Activated CD8-positive, alpha-beta memory T cell treated with anti-CD3 and anti-CD28 coated beads, Interleukin-2, amount 50 U/mL, for 1 hour (primary cell): ENCODE data around the gene CNTN4.
"Not testable (repeated sequence)": the region's sequence is repeated elsewhere in the genome, so short reads cannot be mapped to it uniquely, and the experiment has no call there.

ENCODE experiments used
- DNase-seq: peaks from one replicate; pipeline ENCODE4 v3.0.0-alpha.2; 2020; ENCODE audit errors: extremely low read depth

Gene CNTN4

GRCh38 chr3:2098398-2099027 lies at the start of gene CNTN4:
TSS of gene CNTN4 (plus strand) at chr3:2098866.
- DNase-seq, result no peak

- DNase-seq, result no peak
Measured at GRCh38 chr3:2061360-2061759, 37.3 kb upstream of the CNTN4 start.

GRCh38 chr3:2071531-2071930 lies 27.1 kb upstream of the CNTN4 start:
- DNase-seq, result no peak

GRCh38 chr3:2078821-2079220 lies 19.8 kb upstream of the CNTN4 start:
- no peak for DNase-seq

- no peak for DNase-seq
Measured at GRCh38 chr3:2082871-2083480, 15.7 kb upstream of the CNTN4 start.

GRCh38 chr3:2083558-2083957 lies 15.1 kb upstream of the CNTN4 start:
- DNase-seq, result not testable (repeated sequence)

GRCh38 chr3:2090095-2090911 lies 8.4 kb upstream of the CNTN4 start:
- DNase-seq, result no peak

- DNase-seq, result no peak
Measured at GRCh38 chr3:2092758-2093157, 5.9 kb upstream of the CNTN4 start.

- DNase-seq, result no peak
Measured at GRCh38 chr3:2094941-2095340, 3.7 kb upstream of the CNTN4 start.

GRCh38 chr3:2096216-2096615 lies 2.5 kb upstream of the CNTN4 start:
- DNase-seq, result no peak

- DNase-seq, result no peak
Measured at GRCh38 chr3:2097641-2098191, 950 bp upstream of the CNTN4 start.

- no peak for DNase-seq
Measured at GRCh38 chr3:2099028-2099671, 484 bp downstream of the CNTN4 start.

GRCh38 chr3:2099779-2100191 lies 1.1 kb downstream of the CNTN4 start:
- no peak for DNase-seq

GRCh38 chr3:2106438-2106837 lies 7.8 kb downstream of the CNTN4 start:
- DNase-seq, result no peak

- DNase-seq, result no peak
Measured at GRCh38 chr3:2110597-2111117, 12.0 kb downstream of the CNTN4 start.

- no peak for DNase-seq
Measured at GRCh38 chr3:2114617-2115275, 16.1 kb downstream of the CNTN4 start.

GRCh38 chr3:2130726-2131125 lies 32.1 kb downstream of the CNTN4 start:
- no peak for DNase-seq

- no peak for DNase-seq
Measured at GRCh38 chr3:2133146-2133545, 34.5 kb downstream of the CNTN4 start.

GRCh38 chr3:2137651-2138050 lies 39.0 kb downstream of the CNTN4 start:
- DNase-seq, result no peak

GRCh38 chr3:2141482-2141881 lies 42.8 kb downstream of the CNTN4 start:
- DNase-seq, result no peak

- DNase-seq, result no peak
Measured at GRCh38 chr3:2148561-2149340, 50.1 kb downstream of the CNTN4 start.
